HG03460 (cell line): ENCODE measurements around the gene ADAMTS12.

ENCODE experiments used
- ATAC-seq: cut with Tn5 transposase; IDR thresholded peaks from one replicate; pipeline ENCODE4 v1.9.1; 2021; ENCODE audit not compliant: unreplicated experiment

ADAMTS12 gene

GRCh38 chr5:33850100-33850594 is 41.6 kb downstream of the ADAMTS12 start:
- peak; percentile 93 for ATAC-seq

GRCh38 chr5:33848554-33848953 is 43.2 kb downstream of the ADAMTS12 start:
- peak; percentile 29 for ATAC-seq

DNA sequence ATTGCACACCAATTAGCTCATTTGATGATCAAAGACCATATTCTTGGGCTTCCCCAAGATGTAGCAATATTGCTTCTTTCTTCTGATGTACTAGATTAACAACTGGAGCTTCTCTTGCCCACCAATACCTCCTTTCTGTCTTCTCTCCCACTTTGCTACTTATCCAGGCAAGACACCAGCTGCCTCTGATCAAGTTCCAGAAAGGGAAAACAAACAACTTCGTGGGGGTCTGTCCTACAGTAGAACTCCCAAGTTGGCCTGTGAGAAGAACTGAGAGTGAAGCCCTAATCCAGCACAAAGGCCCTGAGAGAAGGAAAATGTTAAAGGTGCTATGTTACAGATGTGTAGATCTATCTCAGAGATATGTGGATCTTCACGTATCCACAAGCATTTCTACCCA is 44.9 kb downstream of the ADAMTS12 start:
- no peak for ATAC-seq

DNA sequence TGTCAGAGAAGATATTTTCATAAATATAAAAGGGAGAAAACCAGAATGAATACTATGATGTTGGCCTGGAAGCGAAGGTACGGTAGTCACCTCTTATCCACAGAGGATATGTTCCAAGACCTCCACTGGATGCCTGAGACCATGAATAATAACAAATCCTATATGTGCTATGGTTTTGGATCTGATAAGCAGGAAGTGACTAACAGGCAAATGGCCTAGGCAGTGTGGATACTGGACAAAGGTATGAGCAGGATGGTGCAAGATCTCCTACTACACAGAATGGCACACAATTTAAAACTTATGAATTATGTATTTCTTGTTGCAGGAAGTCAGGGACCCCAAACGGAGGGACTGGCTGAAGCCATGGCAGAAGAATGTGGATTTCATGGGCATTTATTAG is 48.2 kb downstream of the ADAMTS12 start:
- no peak for ATAC-seq

DNA sequence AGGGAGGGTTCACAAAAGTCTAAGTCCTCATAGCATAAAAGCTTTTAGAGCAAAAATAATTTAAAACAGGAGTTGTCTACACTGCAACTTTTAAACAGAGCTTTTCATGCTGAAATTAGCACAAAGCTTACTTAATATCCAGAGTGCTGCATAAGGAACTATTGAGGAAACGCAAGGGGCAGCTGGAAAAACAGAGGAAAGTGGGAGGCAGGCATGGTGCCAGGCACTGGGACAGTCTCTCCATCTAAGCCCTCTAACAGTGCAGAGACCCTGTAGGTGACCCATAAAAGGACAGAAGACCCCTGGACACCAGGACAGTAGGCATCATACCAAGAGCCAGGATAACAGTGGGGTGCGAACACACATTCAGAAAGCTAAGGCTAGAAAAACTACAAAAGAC is 49.3 kb downstream of the ADAMTS12 start:
- ATAC-seq, result no peak

DNA sequence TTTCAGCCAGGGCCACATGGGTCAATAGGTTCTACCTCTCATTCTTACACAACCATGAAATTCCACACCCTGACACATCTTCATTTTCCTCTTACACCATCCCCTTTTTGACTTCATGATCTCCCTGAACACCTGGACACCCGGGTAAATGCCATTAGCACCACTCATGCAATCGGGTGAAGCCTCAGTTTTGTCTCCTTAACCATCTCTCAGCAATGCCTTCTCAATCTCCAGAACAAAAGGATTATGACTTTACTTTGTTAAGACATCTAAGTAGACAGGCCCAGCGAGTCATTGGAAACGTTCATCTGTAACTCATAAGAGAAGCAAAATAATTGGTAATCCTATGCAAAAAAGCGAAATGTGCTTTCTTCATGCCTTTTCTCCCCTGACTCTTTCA is 49.9 kb downstream of the ADAMTS12 start:
- no peak for ATAC-seq

GRCh38 chr5:33840927-33841547 is 50.8 kb downstream of the ADAMTS12 start:
- ATAC-seq, result peak; percentile 84

DNA sequence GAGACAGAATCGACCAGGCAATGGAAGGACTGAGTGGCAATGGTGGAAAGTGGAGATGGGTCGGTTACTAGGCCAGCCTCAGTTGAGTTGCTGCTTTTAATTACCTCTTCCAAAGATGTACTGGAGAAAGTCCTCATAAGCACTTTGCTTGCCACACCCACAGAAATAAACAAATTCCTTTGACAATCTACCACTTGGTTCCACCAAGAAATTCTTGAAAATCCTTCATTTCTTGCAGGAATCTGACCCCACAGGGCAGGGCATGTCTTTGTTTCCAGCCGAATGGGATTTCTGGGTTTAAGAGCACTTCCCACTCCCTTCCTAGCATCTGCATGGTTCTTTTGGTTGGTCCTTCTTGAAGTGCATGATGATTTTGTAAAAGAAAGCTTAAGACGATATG is 54.5 kb downstream of the ADAMTS12 start:
- ATAC-seq, result no peak

- no peak for ATAC-seq
Measured at GRCh38 chr5:33834334-33834733, 57.5 kb downstream of the ADAMTS12 start.

DNA sequence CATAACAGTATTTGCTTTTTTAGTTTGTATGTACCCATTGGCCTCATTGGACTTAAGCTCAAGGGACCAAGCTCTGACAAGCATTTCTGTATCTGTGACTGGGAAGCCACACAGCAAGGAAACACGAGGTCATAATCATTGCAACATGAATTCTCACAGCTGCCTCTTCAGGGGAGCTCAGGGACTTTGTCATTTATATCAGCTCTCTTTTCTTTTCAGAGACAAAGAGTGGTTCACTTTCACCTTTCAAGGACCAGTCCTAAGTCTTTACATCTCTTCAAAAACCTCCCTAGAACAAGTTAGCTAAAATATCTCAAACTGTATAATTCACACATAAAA is 58.6 kb downstream of the ADAMTS12 start:
- ATAC-seq, result no peak

GRCh38 chr5:33832404-33833236 is 59.2 kb downstream of the ADAMTS12 start:
- no peak for ATAC-seq

DNA sequence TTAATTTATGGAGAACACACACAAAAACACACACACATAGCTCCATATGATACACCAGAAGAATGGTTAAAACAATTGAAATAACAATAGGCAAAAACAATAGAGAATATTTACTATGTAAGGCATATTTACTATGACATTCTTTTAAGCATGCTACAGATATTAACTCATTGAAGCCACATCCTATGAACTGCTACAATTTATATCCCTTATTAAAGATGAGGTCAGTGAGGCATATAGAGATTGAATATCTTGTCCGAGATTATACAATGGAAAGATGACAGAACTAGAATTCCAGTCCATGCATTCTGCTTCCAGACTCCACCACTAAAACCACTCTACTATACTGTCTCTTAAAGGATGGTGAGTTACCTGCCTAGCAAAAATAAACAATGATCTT is 60.7 kb downstream of the ADAMTS12 start:
- no peak for ATAC-seq

DNA sequence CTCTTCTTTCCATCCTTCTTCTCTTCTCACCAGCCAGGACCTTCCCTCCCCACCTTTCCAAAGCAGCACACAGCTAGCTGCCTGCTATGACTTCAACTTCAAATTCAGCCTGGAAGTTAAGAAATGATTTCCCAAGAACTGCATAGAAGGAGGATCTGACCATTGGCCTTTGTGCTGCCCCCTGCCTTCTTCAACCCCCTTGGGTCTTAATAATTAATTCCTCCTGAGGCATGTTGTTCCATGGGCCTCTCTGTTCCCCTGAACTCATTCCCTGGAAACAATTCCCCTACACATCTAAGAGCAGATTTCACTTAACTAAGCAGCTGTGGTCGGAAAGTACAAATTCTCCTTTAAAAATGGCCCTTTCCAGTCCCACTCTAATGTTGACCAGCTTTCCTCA is 62.4 kb downstream of the ADAMTS12 start:
- ATAC-seq, result no peak

- ATAC-seq, result no peak
Measured at GRCh38 chr5:33828626-33829308, 63.0 kb downstream of the ADAMTS12 start.

DNA sequence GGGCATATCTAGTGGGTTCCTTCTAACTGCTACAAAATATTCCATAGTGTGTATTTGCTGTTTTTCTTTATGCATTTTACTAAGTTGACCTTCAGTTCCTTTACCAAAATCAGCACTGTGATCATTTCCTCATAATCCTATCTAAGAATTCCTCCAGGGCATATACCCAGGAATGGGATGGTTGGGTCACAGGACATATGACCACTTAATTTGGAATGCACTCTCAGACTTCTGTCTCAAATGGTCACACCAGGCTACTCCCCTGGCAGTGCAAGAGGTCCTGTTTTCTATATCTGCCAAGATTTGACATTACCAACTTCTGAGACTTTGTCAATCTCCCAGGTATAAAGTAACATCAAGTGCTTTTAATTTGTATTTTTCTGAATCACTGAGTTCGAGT is 63.9 kb downstream of the ADAMTS12 start:
- ATAC-seq, result no peak

DNA sequence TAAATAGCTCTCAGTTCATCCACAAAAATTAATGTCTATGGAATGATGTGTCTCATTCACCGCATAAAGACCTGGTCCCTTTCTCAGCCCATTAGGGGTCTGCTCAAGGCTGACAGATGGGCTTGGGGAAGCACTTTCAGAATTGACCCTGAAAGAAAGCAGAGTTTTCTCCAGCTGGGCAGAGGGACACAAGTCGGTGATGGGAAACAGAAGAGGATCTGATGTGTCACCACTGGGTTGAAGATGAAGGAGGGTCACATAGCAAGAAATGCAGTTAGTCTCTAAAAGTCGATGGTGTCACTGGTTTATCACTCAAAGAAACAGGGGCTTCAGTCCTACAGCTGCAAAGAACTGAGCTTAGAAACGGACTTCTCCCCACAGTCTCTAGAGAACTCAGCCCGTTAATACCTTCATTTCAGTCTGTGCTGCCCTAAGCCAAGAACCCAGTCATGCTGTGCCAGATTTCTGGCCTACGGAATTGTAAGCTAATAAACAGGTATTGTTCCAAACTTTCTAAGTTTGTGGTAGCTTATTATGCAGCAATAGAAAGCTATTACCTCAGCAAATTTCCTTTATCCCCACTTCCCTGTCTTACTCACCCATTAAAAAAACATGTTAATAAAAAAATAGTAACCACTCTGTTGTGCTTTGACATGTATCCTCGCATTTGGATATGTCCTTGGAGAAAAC is 64.6 kb downstream of the ADAMTS12 start:
- ATAC-seq, result no peak

- ATAC-seq, result peak; percentile 73
Measured at GRCh38 chr5:33824516-33825195, 67.1 kb downstream of the ADAMTS12 start.

GRCh38 chr5:33817301-33817700 is 74.5 kb downstream of the ADAMTS12 start:
- ATAC-seq, result no peak

GRCh38 chr5:33816791-33817190 is 75.0 kb downstream of the ADAMTS12 start:
- no peak for ATAC-seq

- no peak for ATAC-seq
Measured at GRCh38 chr5:33812746-33813145, 79.0 kb downstream of the ADAMTS12 start.
